HCT116 (cell line): ENCODE measurements around the gene ZNF580. TPM values are rescaled to one million over a fixed set of nuclear protein-coding genes. Genes with fewer than 3 reads are reported as not detected.

ENCODE experiments used
- ATAC-seq: fragments of 200-7000 bp; cut with Tn5 transposase; 2 replicates; pipeline ENCODE4 v1.9.1; 2020; ENCODE audit warnings: mild to moderate bottlenecking, moderate library complexity
- BruUV-seq: library from RNA; stranded (reverse); fragments of 400-500 nt; replicated peaks from 2 replicates; lab custom pipeline; 2021; lab: Mats Ljungman, UMichigan
- CTCF ChIA-PET: fragments of 300-600 bp; sonication (Branson Sonifier 250); formaldehyde crosslinking; loops from one replicate; lab custom pipeline; 2021; ENCODE audit warnings: antibody characterized with exemption; lab: Charles Lee
- POLR2A ChIA-PET: fragments of 300-600, 350-600 bp; sonication (Branson Sonifier 250); formaldehyde crosslinking; loops from one replicate; lab custom pipeline; 2021; ENCODE audit warnings: antibody characterized with exemption; lab: Charles Lee
- RAD21 ChIA-PET, 2 experiments: fragments of 300-600 bp; sonication (Branson Sonifier 250); formaldehyde crosslinking; loops; one replicate each; lab custom pipeline; 2023; ENCODE audit warnings: low total read pairs in 2 of 2; ENCODE audit not compliant: uncharacterized antibody in 2 of 2, unreplicated experiment in 2 of 2, low non-redundant PET in 1 of 2; lab: Charles Lee
- DNase-seq: peaks from one replicate; pipeline ENCODE4 v3.0.0-alpha.2; 2010; ENCODE audit warnings: low read depth, low spot score
- H2AFZ ChIP-seq: fragments of 200-600 bp; shearing (Covaris generic), sonication (generic); 2 replicates; pipeline ENCODE4 v1.6.1; 2017; ENCODE audit warnings: low read depth, mixed run types, mixed read lengths, antibody characterized with exemption, low read length; ENCODE audit not compliant: poor library complexity, severe bottlenecking
- H3K27ac ChIP-seq: 2 replicates; pipeline ENCODE4 v1.5.1; 2012; ENCODE audit warnings: low read depth, low read length
- H3K27me3 ChIP-seq: fragments of 200-600 bp; sonication (generic); 2 replicates; pipeline ENCODE4 v1.6.1; 2016; ENCODE audit warnings: mixed run types, low read length, mixed read lengths; ENCODE audit not compliant: insufficient read depth
- H3K36me3 ChIP-seq, 2 experiments: fragments of 200-500 bp in 1 of 2; fragments of 200-600 bp in 1 of 2; sonication (Bioruptor generic) in 1 of 2; sonication (generic) in 1 of 2; 2 replicates each; pipeline versions ENCODE4 v1.5.1 to v1.6.1; 2014 to 2016; ENCODE audit warnings: low read length in 2 of 2, inconsistent platforms in 1 of 2, mixed read lengths in 1 of 2, mixed run types in 1 of 2; ENCODE audit not compliant: insufficient read depth in 2 of 2, control insufficient read depth in 1 of 2
- H3K4me1 ChIP-seq, 2 experiments: fragments of 200-600 bp in 1 of 2; sonication (generic) in 1 of 2; 2 replicates each; pipeline versions ENCODE4 v1.5.1 to v1.6.1; 2012 to 2017; ENCODE audit warnings: low read length in 2 of 2, inconsistent platforms in 1 of 2, mild to moderate bottlenecking in 1 of 2, mixed read lengths in 1 of 2, mixed run types in 1 of 2, moderate library complexity in 1 of 2; ENCODE audit not compliant: insufficient read depth in 2 of 2, control insufficient read depth in 1 of 2
- H3K4me2 ChIP-seq: fragments of 200-600 bp; sonication (generic); 2 replicates; pipeline ENCODE4 v1.6.1; 2017; ENCODE audit warnings: mixed run types, low read length, mixed read lengths
- H3K4me3 ChIP-seq, 2 experiments: fragments of 200-600 bp in 1 of 2; sonication (generic) in 1 of 2; replicated peaks in 1 of 2; 2 replicates each; pipeline ENCODE4 v1.5.1; 2011 to 2016; ENCODE audit warnings: low read length in 2 of 2, control low read depth in 1 of 2, low read depth in 1 of 2, mild to moderate bottlenecking in 1 of 2, mixed read lengths in 1 of 2, mixed run types in 1 of 2
- H3K79me2 ChIP-seq: fragments of 200-600 bp; sonication (generic); 2 replicates; pipeline ENCODE4 v1.6.1; 2017; ENCODE audit warnings: mild to moderate bottlenecking, mixed run types, low read length, moderate library complexity, mixed read lengths; ENCODE audit not compliant: insufficient read depth
- H3K9ac ChIP-seq: fragments of 200-600 bp; sonication (generic); 2 replicates; pipeline ENCODE4 v1.6.1; 2016; ENCODE audit warnings: low read length, mixed read lengths
- H3K9me2 ChIP-seq: fragments of 200-600 bp; sonication (generic), shearing (Covaris generic); 2 replicates; pipeline ENCODE4 v1.6.1; 2017; ENCODE audit warnings: mixed run types, mild to moderate bottlenecking, moderate library complexity; ENCODE audit not compliant: insufficient read depth
- H3K9me3 ChIP-seq, 2 experiments: fragments of 200-500 bp in 1 of 2; fragments of 200-600 bp in 1 of 2; sonication (Bioruptor generic) in 1 of 2; sonication (generic) in 1 of 2; 2 replicates each; pipeline ENCODE4 v1.6.1; 2014 to 2017; ENCODE audit warnings: low read length in 2 of 2, mixed read lengths in 2 of 2, inconsistent platforms in 1 of 2, low read depth in 1 of 2, mild to moderate bottlenecking in 1 of 2, mixed run types in 1 of 2, moderate library complexity in 1 of 2; ENCODE audit not compliant: control insufficient read depth in 1 of 2, insufficient read depth in 1 of 2
- H4K20me1 ChIP-seq: fragments of 200-600 bp; sonication (generic), shearing (Covaris generic); 2 replicates; pipeline ENCODE4 v1.6.1; 2017; ENCODE audit warnings: mixed run types, mild to moderate bottlenecking, moderate library complexity; ENCODE audit not compliant: insufficient read depth
- CBX3 ChIP-seq: IDR thresholded peaks from 2 replicates; pipeline ENCODE4 v1.6.1; 2012; ENCODE audit warnings: low read depth
- EGR1 ChIP-seq: IDR thresholded peaks from 2 replicates; pipeline ENCODE4 v1.6.1; 2012; ENCODE audit warnings: low read depth
- EZH2 ChIP-seq: fragments of 200-600 bp; sonication (generic); IDR thresholded peaks from 2 replicates; pipeline ENCODE4 v1.6.1; 2017; ENCODE audit warnings: antibody characterized with exemption, mixed run types
- RAD21 ChIP-seq: IDR thresholded peaks from 2 replicates; pipeline ENCODE4 v1.6.1; 2012; ENCODE audit warnings: low read depth, mild to moderate bottlenecking
- SIN3A ChIP-seq: IDR thresholded peaks from 2 replicates; pipeline ENCODE4 v1.6.1; 2012; ENCODE audit warnings: low read depth
- SP1 ChIP-seq: IDR thresholded peaks from 2 replicates; pipeline ENCODE4 v1.6.1; 2012; ENCODE audit warnings: low read depth
- SRF ChIP-seq: IDR thresholded peaks from 2 replicates; pipeline ENCODE4 v1.6.1; 2012; ENCODE audit warnings: low read depth
- TCF7L2 ChIP-seq: IDR thresholded peaks from 2 replicates; pipeline ENCODE4 v1.7.0; 2011; ENCODE audit warnings: borderline replicate concordance, inconsistent platforms; ENCODE audit not compliant: insufficient read depth, insufficient read length; ENCODE audit errors: extremely low read depth
- YY1 ChIP-seq: IDR thresholded peaks from 2 replicates; pipeline ENCODE4 v1.6.1; 2011; ENCODE audit warnings: low read length, low read depth, moderate library complexity, mild to moderate bottlenecking; ENCODE audit not compliant: insufficient replicate concordance; ENCODE audit errors: extremely low read depth
- ZFX ChIP-seq: fragments of 450-650 bp; IDR thresholded peaks from 2 replicates; pipeline ENCODE4 v1.6.1; 2017
- intact Hi-C: fragments of 100-400 bp; cut with micrococcal nuclease; formaldehyde crosslinking; loops from 2 replicates; pipeline ENCODE4 v1.10.0; 2022
- total RNA-seq: library from RNA; stranded (reverse); gene quantifications from one replicate; pipeline ENCODE4 v1.2.1, GENCODE V29; 2021; ENCODE audit not compliant: unreplicated experiment
- TF ChIP-seq, protein P1 (sequence below): IDR thresholded peaks from 2 replicates; pipeline ENCODE4 v1.6.1; 2012

Gene ZNF580
- total RNA-seq, 1 experiment from 2014 or later = 36.7 TPM

DNA sequence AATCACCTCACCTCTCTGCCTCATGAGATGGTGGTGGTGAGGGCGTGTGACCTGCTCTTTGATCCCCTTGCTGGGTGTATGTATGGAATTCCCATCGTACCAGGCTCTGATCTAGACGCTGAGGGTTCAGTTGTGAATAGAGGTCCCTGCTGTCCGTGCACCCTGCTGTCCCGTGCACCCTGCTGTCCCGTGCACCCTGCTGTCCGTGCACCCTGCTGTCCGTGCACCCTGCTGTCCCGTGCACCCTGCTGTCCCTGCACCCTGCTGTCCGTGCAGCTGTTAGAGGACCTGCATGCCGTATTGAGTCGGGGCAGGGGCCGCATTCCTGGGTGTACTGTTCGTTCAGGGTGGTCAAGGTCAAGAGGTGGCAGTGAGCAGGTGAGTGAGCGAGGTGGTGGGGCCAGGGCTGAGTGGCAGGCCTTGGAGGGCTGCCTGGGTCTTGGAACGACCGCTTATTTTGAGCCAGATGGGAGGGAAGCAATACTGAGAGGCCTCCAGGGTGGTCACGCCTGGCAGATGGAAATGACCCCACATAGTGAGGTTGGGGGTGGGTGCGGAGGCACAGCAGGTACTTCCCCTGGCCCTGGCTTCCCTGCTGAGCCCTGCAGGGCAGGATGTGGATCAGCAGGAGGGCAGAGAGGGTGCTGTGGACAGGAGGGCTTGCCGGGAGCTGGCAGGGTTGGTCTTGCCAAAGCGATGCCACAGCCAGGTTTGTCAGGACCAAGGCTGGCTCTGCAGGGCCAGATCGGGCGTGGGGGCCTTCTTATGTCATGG is 29.7 kb downstream of the ZNF580 start:
- no TSS peak for BruUV-seq
- peak overlapping the region; percentile 10; the same call in 1 of the 2 replicates for H3K27ac ChIP-seq
- peaks cover 7 to 49% of the 10 kb centered on the region in 2 experiments for H3K4me1 ChIP-seq
- H4K20me1 ChIP-seq = peaks cover 14% of the 10 kb centered on the region; the same call in 1 of the 2 replicates
- H3K9me3 ChIP-seq = no peaks in the 10 kb centered on the region
- POLR2A ChIA-PET = no interaction called here
- TF ChIP-seq TCF7L2 (no peak), SIN3A (no peak), YY1 (no peak), EGR1 (no peak), EZH2 (no peak), SP1 (no peak), SRF (no peak), RAD21 (no peak), ZFX (no peak), CBX3 (no peak)
- TF ChIP-seq, protein P1, sequence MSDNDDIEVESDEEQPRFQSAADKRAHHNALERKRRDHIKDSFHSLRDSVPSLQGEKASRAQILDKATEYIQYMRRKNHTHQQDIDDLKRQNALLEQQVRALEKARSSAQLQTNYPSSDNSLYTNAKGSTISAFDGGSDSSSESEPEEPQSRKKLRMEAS = no peak
- H2AFZ ChIP-seq = no peak overlapping the region
- no peak overlapping the region for H3K4me2 ChIP-seq
- peaks cover 92% of the 10 kb centered on the region for H3K79me2 ChIP-seq
- no peak overlapping the region for H3K4me3 ChIP-seq
- RAD21 ChIA-PET = no interaction called here
- H3K27me3 ChIP-seq = no peaks in the 10 kb centered on the region
- no peak overlapping the region for H3K9ac ChIP-seq
- no peaks in the 10 kb centered on the region for H3K9me2 ChIP-seq
- no peak for ATAC-seq
- H3K36me3 ChIP-seq = peaks cover 31 to 49% of the 10 kb centered on the region in 2 experiments
- no peak for DNase-seq
- intact Hi-C loops = no loop called here
- CTCF ChIA-PET = interaction anchor here (0.7 to 2.3 kb wide), 4 partner anchors 13 to 38 kb away, joined by 3 to 23 read pairs (median 10); partner anchors contain the start of gene U2AF2
